ENCODE results near the gene C9orf50. TPM values are rescaled to one million over a fixed set of nuclear protein-coding genes. Genes with fewer than 3 reads are reported as not detected.
A peak's percentile ranks its signal among the peaks of the same experiment; 100 is the strongest.

Gene C9orf50
- total RNA-seq, 1 donor from 2014 or later = 0.87 TPM

DNA sequence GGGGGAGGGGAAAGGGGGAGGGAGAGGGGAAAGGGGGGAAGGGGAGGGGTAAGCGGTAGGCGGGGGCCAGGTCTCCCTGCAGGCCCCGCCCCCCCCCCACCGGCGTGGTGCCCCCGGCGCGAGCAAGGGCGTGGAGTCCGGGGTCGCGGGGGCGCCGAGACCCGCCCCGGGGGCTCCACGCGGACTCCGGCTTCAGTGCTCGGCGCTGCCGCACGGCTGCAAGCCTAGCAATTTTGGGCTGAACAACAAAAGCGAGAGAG, 10.8 kb downstream of the C9orf50 start:
- no peak overlapping the region for H3K27ac Mint-ChIP-seq
- peaks cover 24% of the 10 kb centered on the region for H3K4me1 Mint-ChIP-seq
- H3K36me3 Mint-ChIP-seq = no peaks in the 10 kb centered on the region
- H3K4me3 Mint-ChIP-seq = peak overlapping the region; percentile 79
- TF ChIP-seq CTCF (IDR thresholded peaks at IDR 0.05; ENCODE audit: unreplicated experiment) = no peak
- no peaks in the 10 kb centered on the region for H3K27me3 Mint-ChIP-seq (ENCODE audit: low read depth)
- H3K9me3 Mint-ChIP-seq = no peaks in the 10 kb centered on the region
- no peak for DNase-seq (ENCODE audit: low spot score in 2 of 2, unreplicated experiment in 2 of 2)

DNA sequence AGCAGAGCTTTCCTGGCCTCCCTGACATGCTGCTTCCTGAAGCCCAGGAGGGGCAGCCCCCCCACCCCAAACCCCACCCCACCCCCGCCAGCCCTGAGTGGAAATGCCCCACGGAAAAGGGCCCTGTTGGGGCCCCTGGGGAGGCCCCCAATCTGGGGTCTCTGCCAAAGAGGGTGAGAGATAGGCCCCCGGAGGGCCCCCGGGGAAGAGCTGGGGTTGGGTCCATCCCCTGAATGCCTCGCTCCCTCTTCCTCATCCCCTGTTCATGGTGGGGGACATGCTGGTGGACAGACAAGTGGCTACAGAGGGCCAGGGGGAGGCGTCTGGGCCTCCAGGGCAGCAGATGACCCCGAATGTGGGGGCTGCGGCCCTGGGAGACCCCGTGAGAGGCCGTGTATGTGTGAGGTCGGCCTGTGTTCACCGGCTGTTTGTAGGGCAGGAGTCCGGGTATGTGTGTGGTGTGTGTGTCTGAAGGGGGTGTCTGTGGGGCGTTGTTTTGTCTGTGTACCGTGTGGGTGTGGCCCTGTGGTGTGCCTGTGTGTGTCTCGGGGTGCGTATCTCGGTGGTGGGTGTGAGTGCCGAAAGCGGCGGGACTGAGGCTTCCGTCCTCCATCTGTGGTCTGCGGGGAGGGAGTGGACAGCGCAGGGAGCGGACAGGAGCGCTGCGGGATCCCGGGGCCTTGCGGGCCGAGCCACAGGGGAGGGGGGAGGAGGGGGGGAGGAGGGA, 11.3 kb downstream of the C9orf50 start:
- Mint-ChIP-seq H3K4me3 (peak overlapping the region; percentile 80), H3K27me3 (ENCODE audit: low read depth) (no peaks in the 10 kb centered on the region), H3K9me3 (no peaks in the 10 kb centered on the region), H3K4me1 (peaks cover 28% of the 10 kb centered on the region), H3K27ac (peak overlapping the region; percentile 97), H3K36me3 (no peaks in the 10 kb centered on the region)
- DNase-seq (ENCODE audit: low spot score in 2 of 2, unreplicated experiment in 2 of 2) = no peak
- TF ChIP-seq CTCF (IDR thresholded peaks at IDR 0.05; ENCODE audit: unreplicated experiment) = no peak

- Mint-ChIP-seq H3K9me3 (no peaks in the 10 kb centered on the region), H3K4me3 (peak overlapping the region; percentile 46), H3K27me3 (ENCODE audit: low read depth) (no peaks in the 10 kb centered on the region), H3K27ac (peak overlapping the region; percentile 89), H3K36me3 (no peaks in the 10 kb centered on the region), H3K4me1 (peaks cover 30% of the 10 kb centered on the region)
- no peak for TF ChIP-seq CTCF (IDR thresholded peaks at IDR 0.05; ENCODE audit: unreplicated experiment)
- no peak for DNase-seq (ENCODE audit: low spot score in 2 of 2, unreplicated experiment in 2 of 2)
Observed at GRCh38 chr9:129608561-129609481, 12.1 kb downstream of the C9orf50 start.

DNA sequence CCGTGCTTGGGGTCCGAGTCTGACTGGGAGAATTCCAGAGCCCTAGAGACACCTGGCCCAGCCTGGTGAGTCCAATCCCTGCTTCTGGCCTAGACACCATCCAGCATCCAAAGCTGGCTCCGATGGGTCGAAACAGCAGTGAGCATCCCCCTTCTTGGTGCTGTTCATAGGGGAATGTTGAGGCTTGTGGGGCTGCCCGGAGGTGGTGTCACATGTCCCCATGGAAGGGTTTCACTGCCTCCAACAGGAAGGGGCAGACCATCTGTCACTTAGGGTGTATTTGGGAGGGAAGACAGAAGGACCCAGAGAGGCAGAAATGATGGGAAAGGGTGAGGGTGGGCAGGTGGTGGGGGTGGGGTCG, 13.9 kb downstream of the C9orf50 start:
- no peaks in the 10 kb centered on the region for H3K27me3 Mint-ChIP-seq (ENCODE audit: low read depth)
- peaks cover 44% of the 10 kb centered on the region for H3K4me1 Mint-ChIP-seq
- H3K9me3 Mint-ChIP-seq = no peaks in the 10 kb centered on the region
- H3K4me3 Mint-ChIP-seq = no peak overlapping the region
- H3K27ac Mint-ChIP-seq = peak overlapping the region; percentile 91
- H3K36me3 Mint-ChIP-seq = no peaks in the 10 kb centered on the region
- no peak for TF ChIP-seq CTCF (IDR thresholded peaks at IDR 0.05; ENCODE audit: unreplicated experiment)
- no peak for DNase-seq (ENCODE audit: low spot score in 2 of 2, unreplicated experiment in 2 of 2)

GRCh38 chr9:129606161-129607026, 14.5 kb downstream of the C9orf50 start:
- no peak overlapping the region for H3K4me3 Mint-ChIP-seq
- no peaks in the 10 kb centered on the region for H3K36me3 Mint-ChIP-seq
- H3K4me1 Mint-ChIP-seq = peaks cover 44% of the 10 kb centered on the region
- no peaks in the 10 kb centered on the region for H3K9me3 Mint-ChIP-seq
- H3K27me3 Mint-ChIP-seq (ENCODE audit: low read depth) = no peaks in the 10 kb centered on the region
- TF ChIP-seq CTCF (IDR thresholded peaks at IDR 0.05; ENCODE audit: unreplicated experiment) = no peak
- no peak for DNase-seq (ENCODE audit: low spot score in 2 of 2, unreplicated experiment in 2 of 2)
- H3K27ac Mint-ChIP-seq = peak overlapping the region; percentile 91
